GM19395 (cell line): ENCODE results near the gene TSHR.

Experiments used
- ATAC-seq: cut with Tn5 transposase; IDR thresholded peaks from one replicate; pipeline ENCODE4 v1.9.1; 2021; ENCODE audit warnings: mild to moderate bottlenecking, moderate library complexity; ENCODE audit not compliant: unreplicated experiment

Gene TSHR

DNA sequence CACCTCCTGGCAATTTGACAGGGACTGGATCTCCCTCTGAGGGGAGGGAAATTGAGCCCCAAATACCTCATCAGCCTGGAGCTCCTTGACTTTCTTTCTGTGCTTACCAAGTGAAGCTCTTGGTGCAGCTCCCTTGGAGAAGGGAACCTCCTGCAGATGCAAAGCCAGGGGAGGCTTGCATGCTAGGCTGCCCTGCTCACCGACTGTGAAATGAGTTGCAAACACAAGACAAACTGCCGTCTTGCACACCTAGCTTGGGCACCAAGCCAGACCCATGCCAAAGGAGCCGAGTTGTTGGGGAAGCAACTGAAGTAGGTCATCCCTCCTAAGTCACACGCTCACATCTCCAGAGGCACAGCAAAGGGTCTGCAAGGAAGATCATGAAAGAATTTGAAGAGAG, 170.1 kb downstream of the TSHR start:
- no peak for ATAC-seq

DNA sequence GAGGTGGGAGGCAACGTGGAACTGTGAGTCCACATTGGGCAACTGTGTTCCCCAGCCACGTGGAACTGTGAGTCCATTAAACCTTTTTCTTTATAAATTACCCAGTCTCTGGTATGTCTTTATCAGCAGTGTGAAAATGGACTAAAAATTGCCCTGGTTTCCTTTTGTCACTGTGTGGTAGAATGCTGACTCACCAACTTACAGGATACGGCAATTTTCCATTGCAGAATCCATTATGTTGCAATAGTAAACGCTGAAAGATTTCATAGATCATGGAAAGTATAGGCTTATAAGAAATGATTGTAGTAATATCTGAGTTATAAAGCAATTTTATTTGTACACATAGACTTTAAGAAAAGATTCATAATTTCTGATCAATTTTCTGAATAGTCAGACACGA, 172.4 kb downstream of the TSHR start:
- no peak for ATAC-seq

DNA sequence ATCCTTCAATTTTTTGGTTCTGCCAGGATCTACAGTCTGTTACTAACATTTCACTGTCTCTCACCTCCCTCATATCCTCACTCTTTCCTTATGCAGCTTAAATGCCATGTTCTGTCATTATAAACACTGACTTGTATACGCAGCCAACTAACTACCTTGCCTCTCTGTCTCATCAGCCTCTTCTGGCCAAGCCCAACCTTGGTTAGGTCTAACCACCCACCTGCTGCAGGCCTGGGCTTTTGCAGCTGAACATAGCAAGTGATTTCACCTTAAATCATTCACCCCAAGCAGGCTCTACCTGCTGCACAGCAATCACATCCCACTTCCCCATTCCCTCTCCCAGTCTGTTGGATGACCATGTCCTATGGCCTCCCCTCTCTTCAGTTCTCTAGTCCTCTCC, 173.8 kb downstream of the TSHR start:
- no peak for ATAC-seq

GRCh38 chr14:81132468-81132867, 177.0 kb downstream of the TSHR start:
- ATAC-seq, result no peak

DNA sequence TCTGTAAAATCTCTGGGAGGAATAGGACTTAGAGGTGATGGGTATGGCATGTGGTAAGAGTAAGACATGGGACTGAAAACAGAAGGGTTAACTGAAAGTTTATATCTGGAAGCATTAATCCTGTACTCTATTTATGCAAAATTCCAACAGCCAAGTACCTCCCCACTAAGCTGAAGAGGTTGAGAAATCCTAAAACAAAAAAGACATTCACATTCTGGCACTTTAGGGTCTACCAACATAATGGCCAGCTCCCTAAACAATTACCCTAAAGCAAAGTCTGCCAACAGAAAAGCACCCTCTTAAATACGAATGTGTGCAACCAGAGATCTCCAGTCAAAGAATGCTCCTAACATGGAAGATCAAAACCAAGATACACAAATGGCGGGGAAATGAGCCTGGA, 178.0 kb downstream of the TSHR start:
- no peak for ATAC-seq

DNA sequence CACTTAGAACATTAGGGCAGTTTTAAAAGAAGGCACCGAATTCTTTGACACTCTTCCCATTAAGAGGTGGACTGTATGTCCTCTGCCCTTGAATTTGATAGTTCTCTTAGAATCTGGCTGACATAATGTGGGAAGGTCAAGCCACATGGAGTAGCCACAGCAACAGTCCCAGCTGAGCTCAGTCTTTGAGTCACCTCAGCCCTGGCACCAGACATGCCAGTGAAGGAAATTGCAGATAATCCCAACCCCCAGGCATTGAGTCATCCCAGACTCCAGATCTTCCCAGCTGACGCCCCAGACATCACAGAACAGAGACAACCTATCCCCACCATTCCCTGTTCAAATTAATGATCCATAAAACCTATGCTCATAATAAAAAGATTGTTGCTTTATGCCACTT, 181.9 kb downstream of the TSHR start:
- no peak for ATAC-seq

DNA sequence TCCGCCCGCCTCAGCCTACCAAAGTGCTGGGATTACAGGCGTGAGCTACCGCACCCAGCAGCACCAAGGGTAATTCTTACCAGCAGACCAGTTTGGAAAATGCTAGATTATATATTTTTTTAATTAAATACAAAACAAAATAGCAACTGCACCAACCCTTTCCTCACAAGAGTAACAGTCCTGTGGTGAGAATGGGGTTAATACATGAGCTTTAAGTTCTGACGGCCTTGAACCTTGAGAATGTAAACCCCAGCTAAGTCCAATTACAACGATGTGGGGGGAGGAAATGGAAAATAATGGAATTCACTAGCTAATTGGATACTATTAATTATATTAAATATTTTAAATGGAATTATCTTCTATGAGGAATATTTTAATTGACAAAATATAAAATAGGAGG, 183.0 kb downstream of the TSHR start:
- no peak for ATAC-seq

DNA sequence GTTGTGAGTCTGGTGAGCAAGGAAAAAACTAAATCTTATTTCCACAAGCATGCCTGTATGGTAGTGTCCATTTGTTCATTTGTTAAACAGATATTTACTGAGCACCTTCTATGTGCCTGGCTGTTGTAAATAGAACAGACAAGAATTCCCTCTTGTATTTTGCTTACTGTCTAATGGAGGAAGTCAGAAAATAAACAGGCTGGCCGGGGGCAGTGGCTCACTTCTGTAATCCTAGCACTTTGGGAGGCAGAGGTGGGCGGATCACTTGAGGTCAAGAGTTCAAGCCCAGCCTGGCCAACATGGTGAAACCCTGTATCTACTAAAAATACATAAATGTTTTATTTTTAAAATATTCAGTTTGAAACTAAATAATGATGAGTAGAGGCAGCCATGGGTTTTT, 186.0 kb downstream of the TSHR start:
- no peak for ATAC-seq

DNA sequence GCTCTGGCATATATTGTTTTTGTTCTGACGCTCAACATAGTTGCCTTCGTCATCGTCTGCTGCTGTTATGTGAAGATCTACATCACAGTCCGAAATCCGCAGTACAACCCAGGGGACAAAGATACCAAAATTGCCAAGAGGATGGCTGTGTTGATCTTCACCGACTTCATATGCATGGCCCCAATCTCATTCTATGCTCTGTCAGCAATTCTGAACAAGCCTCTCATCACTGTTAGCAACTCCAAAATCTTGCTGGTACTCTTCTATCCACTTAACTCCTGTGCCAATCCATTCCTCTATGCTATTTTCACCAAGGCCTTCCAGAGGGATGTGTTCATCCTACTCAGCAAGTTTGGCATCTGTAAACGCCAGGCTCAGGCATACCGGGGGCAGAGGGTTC, 188.4 kb downstream of the TSHR start:
- ATAC-seq, result no peak

- ATAC-seq, result no peak
Observed at GRCh38 chr14:81144824-81145603, 189.6 kb downstream of the TSHR start.

DNA sequence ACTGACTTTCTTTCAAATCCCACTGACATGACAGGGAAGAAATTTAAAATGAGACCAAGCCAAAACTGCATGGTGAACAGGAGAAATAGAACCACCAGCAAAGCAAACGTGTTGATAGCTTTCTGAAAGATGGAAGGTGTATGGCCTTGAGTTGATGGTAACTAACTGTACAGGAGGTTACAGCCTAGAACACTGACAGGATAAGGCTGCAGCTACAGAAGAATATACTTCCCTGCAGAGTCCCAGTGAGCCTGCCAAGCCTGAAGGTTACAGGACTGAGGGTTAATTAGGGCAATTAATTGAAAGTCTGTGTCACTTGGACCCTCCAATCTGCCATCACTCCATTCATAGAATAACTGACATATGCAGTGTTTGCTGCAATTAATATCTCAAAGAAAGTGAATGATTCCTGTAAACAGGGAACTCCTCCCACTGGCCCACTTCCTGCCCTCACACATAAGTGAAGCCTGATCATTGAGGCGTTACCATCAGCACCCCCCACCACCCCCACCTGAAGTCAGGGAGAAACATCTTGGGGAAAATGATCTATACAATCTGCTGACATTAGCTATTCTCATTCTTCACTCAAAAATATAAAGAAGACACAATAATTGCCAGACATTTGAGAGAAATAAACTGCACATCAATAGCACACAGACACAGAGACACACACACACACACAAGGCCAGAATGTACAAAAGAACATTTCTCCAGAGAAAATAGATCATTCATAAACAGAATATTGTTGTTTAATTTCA, 191.9 kb downstream of the TSHR start:
- peak; percentile 81 for ATAC-seq

- no peak for ATAC-seq
Observed at GRCh38 chr14:81148635-81149034, 193.2 kb downstream of the TSHR start.

DNA sequence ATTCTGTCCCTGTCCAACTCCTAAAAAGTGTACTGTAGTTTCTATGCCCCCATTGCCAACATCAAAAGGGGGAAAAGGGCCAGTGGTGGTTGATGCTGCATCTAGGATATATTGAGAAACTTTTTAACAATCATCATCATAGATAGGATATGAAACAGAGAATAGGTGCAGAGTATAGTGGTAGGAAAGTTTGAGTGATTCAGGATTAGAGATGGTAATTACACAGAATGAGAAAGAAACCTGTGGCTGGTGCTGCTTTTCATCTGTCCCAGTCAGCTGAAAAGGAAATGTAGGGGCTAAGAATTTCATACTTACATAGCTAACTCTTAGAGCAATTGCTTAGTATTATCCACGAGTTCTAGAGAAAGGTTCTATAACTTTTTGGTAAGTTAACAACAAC, 197.8 kb downstream of the TSHR start:
- ATAC-seq, result peak; percentile 71

GRCh38 chr14:81157431-81157830, 202.0 kb downstream of the TSHR start:
- ATAC-seq, result no peak

- no peak for ATAC-seq
Observed at GRCh38 chr14:81161088-81161487, 205.7 kb downstream of the TSHR start.

GRCh38 chr14:81161749-81162148, 206.3 kb downstream of the TSHR start:
- no peak for ATAC-seq

GRCh38 chr14:81162941-81163340, 207.5 kb downstream of the TSHR start:
- no peak for ATAC-seq

GRCh38 chr14:81164167-81164774, 208.8 kb downstream of the TSHR start:
- peak; percentile 96 for ATAC-seq

DNA sequence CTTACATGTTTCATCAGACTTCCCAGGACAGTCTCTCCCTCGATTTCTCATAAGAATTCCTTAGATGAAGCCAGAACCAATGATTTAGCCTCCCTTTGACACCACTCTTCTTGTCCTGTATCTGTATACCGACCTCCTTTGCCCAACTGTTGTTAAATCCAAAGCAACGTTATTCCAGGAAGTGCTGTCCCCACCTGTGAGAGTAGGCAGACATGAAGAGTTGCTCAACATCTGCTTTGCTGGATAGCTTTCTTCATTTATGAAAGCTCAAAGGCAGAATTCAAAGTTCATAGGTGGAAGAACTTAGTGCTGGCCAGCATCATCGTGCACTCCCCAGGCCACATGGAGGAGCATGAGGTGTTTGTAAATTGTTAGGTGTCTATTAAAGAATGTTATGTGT, 209.8 kb downstream of the TSHR start:
- no peak for ATAC-seq

DNA sequence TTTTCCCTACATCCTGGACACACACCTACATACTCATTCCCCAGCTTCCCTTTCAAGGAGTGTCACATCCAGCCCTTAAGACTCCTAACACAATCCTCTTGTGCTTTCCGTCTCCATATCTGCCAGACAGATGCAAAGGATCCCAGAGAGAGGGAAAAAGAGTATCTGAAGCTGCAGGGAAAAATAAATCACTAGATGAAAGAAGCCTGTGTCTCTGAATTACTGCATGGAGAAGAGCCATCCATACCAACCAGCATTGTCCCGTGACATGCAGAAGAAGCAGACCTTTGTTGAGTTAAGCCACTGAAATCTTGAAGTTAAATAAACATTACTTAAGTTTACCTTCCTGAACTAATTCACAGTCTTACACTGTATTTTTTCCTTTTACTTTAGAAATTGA, 210.7 kb downstream of the TSHR start:
- ATAC-seq, result no peak

DNA sequence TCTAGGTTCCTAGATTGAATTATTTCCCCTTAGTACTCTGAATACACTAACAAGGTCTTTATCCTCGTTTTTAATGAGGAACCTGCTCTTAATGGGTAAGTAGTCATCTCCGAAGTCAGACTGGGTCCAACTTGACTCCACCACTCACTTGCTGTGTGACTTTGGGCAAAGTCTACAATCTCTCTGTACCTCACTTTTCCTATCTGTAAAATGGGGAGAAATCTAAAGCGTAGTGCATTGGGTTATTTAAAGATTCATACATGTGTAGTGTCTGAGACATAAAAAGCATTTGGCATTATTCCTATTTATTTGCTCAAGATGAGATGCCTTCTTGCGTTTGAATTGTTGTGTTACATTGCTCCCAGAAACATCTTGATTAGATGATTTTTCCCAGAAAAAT, 213.8 kb downstream of the TSHR start:
- ATAC-seq, result no peak

- peak; percentile 34 for ATAC-seq
Observed at GRCh38 chr14:81169711-81170103, 214.3 kb downstream of the TSHR start.
